Fibroblast of lung (primary cell): ENCODE results near the gene EYS. TPM values are rescaled to one million over a fixed set of nuclear protein-coding genes. Genes with fewer than 3 reads are reported as not detected.

Experiments
- DNase-seq, 2 donors: peaks; one replicate each; pipeline versions ENCODE4 v3.0.0 to v3.0.0-alpha.2; 2010; ENCODE audit warnings: low read depth in 2 of 2
- H2AFZ ChIP-seq: 2 replicates; pipeline ENCODE4 v1.5.1; 2012; ENCODE audit warnings: low read length, control low read depth, inconsistent platforms
- H3K27ac ChIP-seq: 2 replicates; pipeline ENCODE4 v1.5.1; 2011; ENCODE audit warnings: low read length, control low read depth; ENCODE audit not compliant: insufficient read depth
- H3K27me3 ChIP-seq: 2 replicates; pipeline ENCODE4 v1.5.1; 2011; ENCODE audit warnings: mild to moderate bottlenecking, low read length; ENCODE audit not compliant: control insufficient read depth, insufficient read depth
- H3K36me3 ChIP-seq: 2 replicates; pipeline ENCODE4 v1.5.1; 2011; ENCODE audit warnings: low read length; ENCODE audit not compliant: control insufficient read depth, insufficient read depth
- H3K4me1 ChIP-seq: 2 replicates; pipeline ENCODE4 v1.5.1; 2011; ENCODE audit warnings: low read length; ENCODE audit not compliant: control insufficient read depth, insufficient read depth; ENCODE audit errors: extremely low read depth
- H3K4me2 ChIP-seq: 2 replicates; pipeline ENCODE4 v1.5.1; 2011; ENCODE audit warnings: low read length, control low read depth; ENCODE audit not compliant: insufficient read depth; ENCODE audit errors: extremely low read depth
- H3K4me3 ChIP-seq, 4 experiments: fragments of 200-600 bp in 1 of 4; sonication (generic) in 1 of 4; replicated peaks in 1 of 4; 2 replicates each; pipeline ENCODE4 v1.5.1; 2011 to 2016; ENCODE audit warnings: low read length in 4 of 4, low read depth in 3 of 4, mild to moderate bottlenecking in 3 of 4, control low read depth in 2 of 4, inconsistent platforms in 1 of 4, mixed read lengths in 1 of 4; ENCODE audit not compliant: insufficient read depth in 1 of 4; ENCODE audit errors: control extremely low read depth in 1 of 4
- H3K79me2 ChIP-seq: 2 replicates; pipeline ENCODE4 v1.5.1; 2012; ENCODE audit warnings: mild to moderate bottlenecking, low read length, inconsistent platforms; ENCODE audit not compliant: control insufficient read depth, insufficient read depth
- H3K9ac ChIP-seq: 2 replicates; pipeline ENCODE4 v1.5.1; 2011; ENCODE audit warnings: mild to moderate bottlenecking, low read length, control low read depth; ENCODE audit not compliant: insufficient read depth
- H3K9me3 ChIP-seq: 2 replicates; pipeline ENCODE4 v1.5.1; 2012; ENCODE audit warnings: low read depth, low read length; ENCODE audit not compliant: control insufficient read depth, insufficient read depth
- H4K20me1 ChIP-seq: 2 replicates; pipeline ENCODE4 v1.5.1; 2011; ENCODE audit warnings: low read length; ENCODE audit not compliant: control insufficient read depth, insufficient read depth; ENCODE audit errors: extremely low read depth
- EZH2 ChIP-seq: IDR thresholded peaks from 2 replicates; pipeline ENCODE4 v1.5.1; 2012; ENCODE audit warnings: low read length, control low read depth, mild to moderate bottlenecking; ENCODE audit errors: missing control alignments
- polyA plus RNA-seq, 2 donors: library from polyadenylated mRNA; depleted of rRNA in 1 of 2; stranded (reverse) in 1 of 2; unstranded in 1 of 2; fragments of >200 nt; gene quantifications; 2 replicates each; pipeline ENCODE4 v1.2.1, GENCODE V29; 2011 to 2012; ENCODE audit warnings: missing spikeins in 1 of 2
- total RNA-seq: library from RNA; depleted of rRNA; stranded (reverse); fragments of >200 nt; gene quantifications from 2 replicates; pipeline ENCODE4 v1.2.1, GENCODE V29; 2014
- TF ChIP-seq, protein P1 (sequence below), 2 donors: IDR thresholded peaks in 1 of 2; conservative IDR thresholded peaks in 1 of 2; 1 replicate in 1 of 2; 2 replicates in 1 of 2; pipeline ENCODE4 v1.5.1; 2011 to 2012; ENCODE audit warnings: low read length in 2 of 2, control low read depth in 1 of 2, inconsistent platforms in 1 of 2, low read depth in 1 of 2, mild to moderate bottlenecking in 1 of 2

EYS gene
- total and polyA plus RNA-seq, 2 donors (not counting 1 experiment from before 2014, with no cell fraction given), result under 0.01 TPM; not detected in 1

DNA sequence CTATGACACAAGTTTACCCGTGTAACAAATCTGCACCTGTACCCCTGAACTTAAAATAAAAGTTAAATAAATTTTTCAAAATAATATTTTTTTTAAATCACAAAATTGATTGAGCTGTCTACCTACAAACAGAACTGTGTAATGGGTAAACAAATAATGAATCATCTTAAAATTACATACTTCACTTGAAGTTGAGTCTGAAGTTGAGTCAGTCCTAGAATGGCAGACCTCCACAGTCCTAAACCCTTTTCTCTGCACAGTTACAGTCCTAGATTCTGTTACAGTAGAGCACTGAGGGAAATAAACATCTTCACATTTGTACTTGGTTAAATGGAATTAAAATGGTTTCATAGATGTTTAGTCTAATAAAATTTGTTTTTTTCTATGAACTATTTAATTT lies 1190.6 kb downstream of the EYS start:
- H3K27ac ChIP-seq, result no peak overlapping the region
- H3K79me2 ChIP-seq, result no peaks in the 10 kb centered on the region
- no peak overlapping the region for H3K4me2 ChIP-seq
- H3K36me3 ChIP-seq, result no peaks in the 10 kb centered on the region
- H3K27me3 ChIP-seq, result no peaks in the 10 kb centered on the region
- H4K20me1 ChIP-seq, result no peaks in the 10 kb centered on the region
- no peak for DNase-seq
- H3K9ac ChIP-seq, result no peak overlapping the region
- H2AFZ ChIP-seq, result no peak overlapping the region
- H3K4me1 ChIP-seq, result no peaks in the 10 kb centered on the region
- no peak overlapping the region for H3K4me3 ChIP-seq
- no peaks in the 10 kb centered on the region for H3K9me3 ChIP-seq
- TF ChIP-seq EZH2, result no peak
- TF ChIP-seq, protein P1, sequence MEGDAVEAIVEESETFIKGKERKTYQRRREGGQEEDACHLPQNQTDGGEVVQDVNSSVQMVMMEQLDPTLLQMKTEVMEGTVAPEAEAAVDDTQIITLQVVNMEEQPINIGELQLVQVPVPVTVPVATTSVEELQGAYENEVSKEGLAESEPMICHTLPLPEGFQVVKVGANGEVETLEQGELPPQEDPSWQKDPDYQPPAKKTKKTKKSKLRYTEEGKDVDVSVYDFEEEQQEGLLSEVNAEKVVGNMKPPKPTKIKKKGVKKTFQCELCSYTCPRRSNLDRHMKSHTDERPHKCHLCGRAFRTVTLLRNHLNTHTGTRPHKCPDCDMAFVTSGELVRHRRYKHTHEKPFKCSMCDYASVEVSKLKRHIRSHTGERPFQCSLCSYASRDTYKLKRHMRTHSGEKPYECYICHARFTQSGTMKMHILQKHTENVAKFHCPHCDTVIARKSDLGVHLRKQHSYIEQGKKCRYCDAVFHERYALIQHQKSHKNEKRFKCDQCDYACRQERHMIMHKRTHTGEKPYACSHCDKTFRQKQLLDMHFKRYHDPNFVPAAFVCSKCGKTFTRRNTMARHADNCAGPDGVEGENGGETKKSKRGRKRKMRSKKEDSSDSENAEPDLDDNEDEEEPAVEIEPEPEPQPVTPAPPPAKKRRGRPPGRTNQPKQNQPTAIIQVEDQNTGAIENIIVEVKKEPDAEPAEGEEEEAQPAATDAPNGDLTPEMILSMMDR (conservative IDR thresholded peaks at IDR 0.05 in 1 of 2, IDR thresholded peaks at IDR 0.05 in 1 of 2; ENCODE audit: low read depth in 1 of 2, low read length in 2 of 2), result no peak

DNA sequence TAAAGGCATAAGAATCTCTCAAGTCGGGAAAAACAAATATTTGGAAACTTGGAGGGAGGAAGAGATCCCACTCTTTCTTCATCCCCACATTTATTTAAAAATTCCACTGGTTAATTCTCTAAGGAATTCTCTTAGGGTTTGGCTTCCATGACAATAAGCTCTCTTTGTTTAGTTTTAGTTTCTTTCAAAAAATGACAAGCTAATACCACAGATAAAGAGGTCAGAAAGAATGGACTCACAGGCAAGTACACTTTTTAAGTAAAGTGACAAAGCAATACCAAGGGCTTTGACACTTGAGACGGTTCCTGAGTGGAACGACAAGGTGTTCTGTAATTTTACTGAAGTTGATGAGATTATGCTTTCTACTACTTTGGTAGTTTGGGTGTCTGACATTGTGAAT lies 1199.4 kb downstream of the EYS start:
- Histone ChIP-seq H3K4me2 (no peak overlapping the region), H2AFZ (no peak overlapping the region), H3K4me1 (no peaks in the 10 kb centered on the region), H3K36me3 (no peaks in the 10 kb centered on the region), H3K9ac (no peak overlapping the region), H3K4me3 (no peak overlapping the region), H4K20me1 (no peaks in the 10 kb centered on the region), H3K79me2 (no peaks in the 10 kb centered on the region), H3K27me3 (no peaks in the 10 kb centered on the region), H3K27ac (no peak overlapping the region), H3K9me3 (no peaks in the 10 kb centered on the region)
- TF ChIP-seq, protein P1 (conservative IDR thresholded peaks at IDR 0.05 in 1 of 2, IDR thresholded peaks at IDR 0.05 in 1 of 2; ENCODE audit: low read depth in 1 of 2, low read length in 2 of 2), result no peak
- no peak for TF ChIP-seq EZH2
- no peak for DNase-seq

DNA sequence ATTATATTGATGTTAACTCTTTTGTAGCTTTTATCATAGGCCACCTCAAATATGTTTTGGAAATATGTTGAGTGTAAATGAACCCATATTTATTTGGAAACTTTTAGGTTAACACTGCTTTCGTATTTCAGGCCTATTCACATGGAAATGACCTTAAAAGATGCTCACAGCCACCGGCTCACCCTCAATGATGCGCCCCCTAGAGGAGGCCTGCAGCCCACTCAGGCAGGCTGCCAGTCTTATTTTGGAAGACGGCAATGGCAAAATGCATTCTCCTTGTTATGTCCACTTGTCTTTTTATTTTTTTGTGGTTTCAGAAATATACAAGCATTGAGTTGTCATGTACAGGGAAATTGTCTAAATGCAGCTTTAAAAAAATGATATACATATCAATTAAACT lies 1201.7 kb downstream of the EYS start:
- H3K27ac ChIP-seq, result no peak overlapping the region
- DNase-seq, result peak in 1 of 2 donors; percentile 8
- TF ChIP-seq EZH2, result no peak
- TF ChIP-seq, protein P1 (conservative IDR thresholded peaks at IDR 0.05 in 1 of 2, IDR thresholded peaks at IDR 0.05 in 1 of 2; ENCODE audit: low read depth in 1 of 2, low read length in 2 of 2), result peak; percentile 27 to 47
- no peaks in the 10 kb centered on the region for H3K27me3 ChIP-seq
- no peaks in the 10 kb centered on the region for H3K9me3 ChIP-seq
- H3K36me3 ChIP-seq, result no peaks in the 10 kb centered on the region
- H2AFZ ChIP-seq, result no peak overlapping the region
- H3K79me2 ChIP-seq, result no peaks in the 10 kb centered on the region
- no peak overlapping the region for H3K9ac ChIP-seq
- H4K20me1 ChIP-seq, result no peaks in the 10 kb centered on the region
- no peak overlapping the region for H3K4me3 ChIP-seq
- H3K4me2 ChIP-seq, result no peak overlapping the region
- no peaks in the 10 kb centered on the region for H3K4me1 ChIP-seq
